ENCODE results near the gene SPG21.

SPG21 gene

GRCh38 chr15:64934023-64934422 lies 55.7 kb downstream of the SPG21 start:
- no peak for DNase-seq

DNA sequence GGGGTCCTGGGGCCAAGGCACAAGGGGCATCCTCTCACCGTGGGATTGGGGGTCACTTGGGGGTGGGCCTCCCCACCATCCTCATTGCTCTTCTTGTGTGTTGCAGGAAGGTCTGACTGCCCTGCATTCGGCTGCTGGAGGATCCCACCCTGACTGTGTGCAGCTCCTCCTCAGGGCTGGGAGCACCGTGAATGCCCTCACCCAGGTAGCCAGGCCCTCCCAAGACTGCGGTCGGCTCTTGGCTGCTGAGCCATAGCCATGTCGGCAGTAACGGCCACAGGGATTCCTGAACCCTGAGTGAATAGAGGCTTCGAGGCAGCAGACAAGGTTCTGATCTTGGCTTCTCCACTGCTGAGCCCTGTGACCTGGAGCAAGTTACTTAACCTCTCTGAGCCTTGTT lies 58.3 kb downstream of the SPG21 start:
- DNase-seq, result no peak

GRCh38 chr15:64930778-64931371 lies 58.8 kb downstream of the SPG21 start:
- DNase-seq, result no peak

GRCh38 chr15:64930019-64930652 lies 59.6 kb downstream of the SPG21 start:
- DNase-seq, result no peak

GRCh38 chr15:64928626-64929220 lies 61.0 kb downstream of the SPG21 start:
- DNase-seq, result no peak

DNA sequence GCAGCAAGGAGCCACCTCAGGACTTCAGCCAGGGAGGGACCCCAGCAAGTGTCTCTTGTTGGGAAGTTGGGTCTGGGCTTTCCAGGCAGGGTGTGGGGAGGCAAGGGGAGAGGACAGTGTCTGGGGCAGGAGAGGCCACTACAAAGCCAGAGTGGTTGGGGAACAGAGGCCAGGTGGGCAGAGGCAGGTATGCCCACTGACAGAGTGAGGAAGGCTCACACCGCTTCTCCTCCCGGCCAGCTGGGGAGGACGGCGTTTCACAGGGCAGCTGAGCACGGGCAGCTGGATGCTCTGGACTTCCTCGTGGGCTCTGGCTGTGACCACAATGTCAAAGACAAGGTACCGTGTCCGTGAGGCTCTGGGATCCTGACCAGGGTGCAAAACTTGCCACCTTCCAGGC lies 63.1 kb downstream of the SPG21 start:
- no peak for DNase-seq

DNA sequence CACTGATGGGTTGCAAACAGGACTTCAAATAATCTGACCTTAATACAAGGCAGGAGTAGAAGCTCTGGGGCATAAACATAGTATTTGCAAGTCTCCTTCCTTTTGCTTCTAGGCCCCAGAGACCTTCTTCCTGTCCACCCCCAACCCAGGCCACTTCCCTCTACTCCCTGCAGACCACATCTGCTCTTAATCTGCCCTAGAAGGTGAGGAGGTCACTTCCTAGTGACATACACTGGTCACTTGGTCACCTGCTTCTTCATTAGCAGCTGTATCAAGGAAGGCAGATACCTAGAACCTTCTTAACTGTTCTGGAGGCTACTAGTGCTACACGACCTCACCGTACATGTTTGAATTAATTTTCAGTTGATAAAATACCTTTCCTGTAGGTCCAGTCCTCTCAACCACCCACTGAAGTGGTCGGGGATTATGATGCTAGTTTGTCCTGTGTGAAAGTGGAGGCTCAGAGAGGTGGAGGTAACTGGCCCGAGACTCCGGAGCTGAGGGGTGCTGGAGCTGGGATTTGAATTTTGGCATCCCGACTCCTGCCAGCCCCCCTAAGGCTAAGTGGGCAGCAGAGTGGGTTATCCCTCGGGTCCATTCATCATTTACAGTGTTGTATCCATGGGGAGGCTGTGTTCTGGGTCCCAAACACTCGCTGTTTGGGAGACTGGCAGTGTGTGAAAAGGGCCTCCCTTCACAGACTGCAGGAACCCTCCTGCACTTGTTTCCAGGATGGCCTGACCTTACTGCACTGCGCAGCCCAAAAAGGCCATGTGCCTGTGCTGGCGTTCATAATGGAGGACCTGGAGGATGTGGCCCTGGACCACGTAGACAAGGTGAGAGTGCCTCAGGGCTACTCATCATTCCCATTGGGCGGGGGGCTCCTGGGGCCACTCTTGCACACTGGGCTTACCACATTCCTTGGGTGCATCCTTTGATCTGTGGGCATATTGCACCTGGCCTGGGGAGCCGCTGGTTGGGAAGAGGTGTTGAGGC lies 64.1 kb downstream of the SPG21 start:
- no peak for DNase-seq

DNA sequence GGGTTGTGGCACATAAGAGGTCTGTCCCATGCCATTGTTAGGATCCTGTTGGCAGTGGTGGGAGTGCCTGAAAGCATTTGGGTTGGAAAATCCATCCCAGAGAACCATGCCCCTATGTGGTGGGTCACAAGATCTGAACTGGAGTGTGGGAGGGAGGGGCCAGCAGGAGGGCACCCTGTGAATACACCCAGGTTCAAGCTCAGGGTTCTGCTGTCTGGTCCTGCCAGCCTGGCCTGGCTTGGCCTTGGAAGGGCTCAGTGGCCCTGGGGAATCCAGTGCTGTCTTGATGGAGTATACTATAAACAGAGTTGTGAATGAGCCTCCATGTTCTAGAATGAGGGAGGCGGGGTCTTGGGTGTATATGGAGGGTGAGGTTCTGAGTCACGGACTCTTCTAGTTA lies 66.2 kb downstream of the SPG21 start:
- no peak for DNase-seq

DNA sequence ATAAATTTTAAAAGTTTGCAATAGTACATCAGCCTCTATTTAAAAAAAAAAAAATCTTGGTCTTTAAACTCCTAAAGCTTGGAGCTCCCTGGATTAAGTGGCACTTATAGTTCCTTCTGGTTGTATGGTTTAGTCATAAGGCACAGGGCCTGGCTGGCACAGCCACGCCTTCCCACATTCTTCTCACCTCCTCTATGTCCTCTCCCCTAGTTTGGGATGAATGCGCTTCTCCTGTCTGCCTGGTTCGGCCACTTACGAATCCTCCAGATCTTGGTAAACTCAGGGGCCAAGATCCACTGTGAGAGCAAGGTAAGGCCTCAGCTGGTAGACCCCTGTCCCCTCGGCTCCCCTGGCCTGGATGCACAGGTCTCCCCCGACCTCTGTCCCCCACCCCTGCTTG lies 68.0 kb downstream of the SPG21 start:
- no peak for DNase-seq

GRCh38 chr15:64919721-64920120 lies 70.0 kb downstream of the SPG21 start:
- no peak for DNase-seq

DNA sequence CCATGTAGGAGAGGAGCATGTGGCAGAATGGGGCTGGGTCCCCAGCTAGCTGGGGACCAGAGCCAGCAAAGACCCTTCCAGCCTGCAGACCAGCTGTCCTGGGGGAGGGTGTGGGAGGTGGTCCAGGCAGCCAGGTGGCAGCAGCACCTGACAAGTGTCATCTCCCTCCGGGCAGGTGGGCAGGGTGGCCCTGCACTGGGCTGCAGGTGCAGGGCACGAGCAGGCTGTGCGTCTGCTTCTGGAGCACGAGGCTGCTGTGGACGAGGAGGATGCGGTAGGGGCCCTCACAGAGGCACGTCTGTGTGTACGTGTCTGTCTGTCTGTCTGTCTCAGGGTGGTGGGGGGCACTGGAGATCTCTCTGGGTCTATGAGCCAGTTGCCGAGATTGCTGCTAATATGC lies 72.5 kb downstream of the SPG21 start:
- DNase-seq, result no peak

GRCh38 chr15:64916365-64916764 lies 73.3 kb downstream of the SPG21 start:
- no peak for DNase-seq

DNA sequence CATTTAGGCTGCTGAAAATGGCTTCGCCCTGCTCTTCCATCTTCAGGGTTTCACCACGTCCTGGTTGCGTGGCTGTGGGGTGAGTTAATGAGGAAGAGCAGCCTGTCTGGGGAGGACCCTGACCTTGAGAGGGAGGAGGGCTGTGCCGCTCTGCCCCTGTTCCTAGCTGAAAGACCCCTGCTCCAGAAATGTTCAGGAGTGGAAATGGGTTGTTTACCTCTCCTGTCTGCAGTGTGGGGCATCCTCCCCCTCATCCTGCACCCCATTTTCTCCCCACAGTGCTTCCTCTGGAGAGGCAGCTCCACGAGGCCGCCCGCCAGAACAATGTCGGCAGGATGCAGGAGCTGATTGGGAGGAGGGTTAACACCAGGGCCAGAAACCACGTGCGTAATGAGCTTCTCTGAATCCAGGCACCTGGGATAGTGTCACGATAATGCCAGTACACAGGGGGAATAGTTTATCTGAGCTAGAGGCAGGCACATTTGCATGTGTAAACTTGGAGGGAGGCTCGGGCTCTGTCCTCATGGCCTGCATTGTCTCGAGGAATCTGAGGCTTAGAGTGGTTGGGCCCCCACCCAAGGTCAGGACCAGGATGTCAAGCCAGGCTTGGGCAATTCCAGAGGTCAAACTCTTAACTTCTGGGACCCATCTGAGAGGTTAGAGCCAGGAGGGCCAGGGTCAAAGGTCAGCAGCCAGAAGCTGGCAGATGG lies 74.0 kb downstream of the SPG21 start:
- DNase-seq, result no peak
